RPMI8226 (cell line): ENCODE results near the gene TKTL2.

Experiments used
- DNase-seq: peaks from one replicate; pipeline ENCODE4 v3.0.0-alpha.2; 2015

Gene TKTL2

DNA sequence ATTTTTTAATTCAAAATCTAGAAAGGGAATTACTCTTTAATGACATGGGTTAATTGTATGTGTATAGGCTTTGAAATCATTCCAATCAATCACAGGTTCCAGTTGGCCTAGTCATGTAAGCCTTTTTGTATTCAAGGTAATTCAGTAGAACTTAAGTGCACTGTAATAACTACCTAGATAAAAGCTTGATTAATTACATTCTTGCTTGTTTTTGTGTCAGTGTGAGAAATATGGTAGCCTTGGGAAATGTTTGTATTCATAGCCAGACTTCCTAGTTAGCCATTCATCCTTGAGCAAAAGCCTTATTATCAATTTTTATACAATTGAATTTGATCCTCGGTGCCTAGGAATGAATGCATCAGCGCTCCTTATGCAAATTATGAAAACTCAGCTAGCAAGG lies 33.5 kb downstream of the TKTL2 start:
- DNase-seq, result no peak
